Posterior cingulate gyrus (tissue), 11 donors: ENCODE results near the gene SLX4IP.

Experiments
- DNase-seq, 10 donors: peaks; one replicate each; pipeline versions ENCODE4 v3.0.0 to v3.0.0-alpha.2; 2020 to 2021; ENCODE audit warnings: mixed read lengths in 3 of 10
- intact Hi-C: fragments of 100-400 bp; cut with DNase I; formaldehyde crosslinking; loops from one replicate; pipeline ENCODE4 v1.15.1; 2023

SLX4IP gene

GRCh38 chr20:10655720-10656669, 220.9 kb downstream of the SLX4IP start:
- no peak for DNase-seq
- intact Hi-C loops: no loop called here

- intact Hi-C loops: no loop called here
- no peak for DNase-seq
These were observed 222.3 kb downstream of the SLX4IP start for GRCh38 chr20:10657453-10657852.

GRCh38 chr20:10658051-10658823, 223.1 kb downstream of the SLX4IP start:
- intact Hi-C loops: no loop called here
- DNase-seq: peak in 1 of 10 donors; percentile 36

- no peak for DNase-seq
- intact Hi-C loops: no loop called here
These were observed 223.9 kb downstream of the SLX4IP start for GRCh38 chr20:10658876-10659632.

- no peak for DNase-seq
- intact Hi-C loops: no loop called here
These were observed 224.8 kb downstream of the SLX4IP start for GRCh38 chr20:10659651-10660601.

GRCh38 chr20:10660661-10661060, 225.6 kb downstream of the SLX4IP start:
- peak in 1 of 10 donors; percentile 57 for DNase-seq
- intact Hi-C loops: no loop called here

- intact Hi-C loops: no loop called here
These were observed 226.2 kb downstream of the SLX4IP start for GRCh38 chr20:10661261-10661660.

GRCh38 chr20:10662151-10662550, 227.0 kb downstream of the SLX4IP start:
- peak in 1 of 10 donors; percentile 52 for DNase-seq
- intact Hi-C loops: no loop called here

More at GRCh38 chr20:10661261-10661660, 226.2 kb downstream of the SLX4IP start:
- DNase-seq: no peak

GRCh38 chr20:10662661-10663458, 227.8 kb downstream of the SLX4IP start:
- DNase-seq: peak in 1 of 10 donors; percentile 72
- intact Hi-C loops: no loop called here

GRCh38 chr20:10663756-10664155, 228.7 kb downstream of the SLX4IP start:
- intact Hi-C loops: no loop called here
- no peak for DNase-seq

GRCh38 chr20:10665027-10665561, 230.0 kb downstream of the SLX4IP start:
- DNase-seq: no peak
- intact Hi-C loops: no loop called here

GRCh38 chr20:10665791-10666190, 230.7 kb downstream of the SLX4IP start:
- intact Hi-C loops: no loop called here
- DNase-seq: peak in 1 of 10 donors; percentile 32

GRCh38 chr20:10666221-10667076, 231.3 kb downstream of the SLX4IP start:
- intact Hi-C loops: no loop called here
- peak in 1 of 10 donors; percentile 72 for DNase-seq

- intact Hi-C loops: no loop called here
- peak in 6 of 10 donors; percentile 17 to 89 (median 64) for DNase-seq
These were observed 231.9 kb downstream of the SLX4IP start for GRCh38 chr20:10667077-10667401.

- no peak for DNase-seq
- intact Hi-C loops: no loop called here
These were observed 232.6 kb downstream of the SLX4IP start for GRCh38 chr20:10667560-10668167.

- intact Hi-C loops: no loop called here
- DNase-seq: no peak
These were observed 233.7 kb downstream of the SLX4IP start for GRCh38 chr20:10668677-10669368.
